NB4 (cell line): Measurements from ENCODE around the gene MT1M.

ENCODE experiments used
- DNase-seq: peaks from one replicate; pipeline ENCODE4 v3.0.0; 2010; ENCODE audit warnings: low read depth
- H3K4me3 ChIP-seq: one replicate; pipeline ENCODE4 v1.5.1; 2011; ENCODE audit warnings: mild to moderate bottlenecking, low read depth, low read length, moderate library complexity
- CTCF ChIP-seq: IDR thresholded peaks from one replicate; pipeline ENCODE4 v1.5.1; 2012; ENCODE audit warnings: low read depth, low read length
- MAX ChIP-seq: IDR thresholded peaks from 2 replicates; pipeline ENCODE4 v1.6.1; 2011; ENCODE audit warnings: low read depth, low read length
- MYC ChIP-seq: IDR thresholded peaks from 2 replicates; pipeline ENCODE4 v1.6.1; 2011; ENCODE audit warnings: low read depth, low read length
- POLR2A ChIP-seq: IDR thresholded peaks from 2 replicates; pipeline ENCODE4 v1.6.1; 2011; ENCODE audit warnings: mild to moderate bottlenecking; ENCODE audit not compliant: insufficient read length; ENCODE audit errors: extremely low read depth

The MT1M gene

DNA sequence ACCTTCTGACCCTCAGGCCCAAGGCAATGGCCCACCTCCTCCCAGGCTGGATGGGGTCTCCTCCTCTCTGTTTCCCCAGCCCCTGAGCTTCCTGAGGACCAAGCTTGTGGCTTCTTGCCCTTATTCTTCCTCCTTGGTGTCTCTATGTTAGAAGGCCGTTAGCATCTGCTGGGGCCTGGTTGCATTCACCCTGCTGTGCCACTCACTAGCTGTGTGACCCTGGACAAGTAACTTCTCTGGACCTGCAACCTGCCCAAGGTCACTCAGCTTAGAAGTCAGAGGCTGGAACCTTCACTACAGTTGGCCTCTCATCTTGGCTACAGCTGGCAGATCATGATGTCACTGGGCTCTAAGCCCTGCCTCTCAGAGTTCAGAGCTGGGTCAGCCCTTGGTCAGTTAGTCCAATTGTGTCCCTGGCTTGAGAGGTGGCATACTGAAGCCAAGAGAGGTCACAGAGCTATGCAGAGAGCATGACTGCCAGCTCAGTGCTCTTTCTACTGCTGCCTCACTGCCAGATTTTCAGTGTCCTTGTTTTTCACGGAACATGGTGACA lies 21.1 kb upstream of the MT1M start:
- no peak for DNase-seq
- H3K4me3 ChIP-seq, result no peak overlapping the region
- no peak for TF ChIP-seq POLR2A
- no peak for TF ChIP-seq MYC
- no peak for TF ChIP-seq CTCF
- no peak for TF ChIP-seq MAX

- no peak for DNase-seq
- no peak for TF ChIP-seq POLR2A
- no peak for TF ChIP-seq CTCF
- TF ChIP-seq MAX, result no peak
- no peak for TF ChIP-seq MYC
- no peak overlapping the region for H3K4me3 ChIP-seq
These were observed 18.8 kb upstream of the MT1M start for GRCh38 chr16:56613706-56614105.

DNA sequence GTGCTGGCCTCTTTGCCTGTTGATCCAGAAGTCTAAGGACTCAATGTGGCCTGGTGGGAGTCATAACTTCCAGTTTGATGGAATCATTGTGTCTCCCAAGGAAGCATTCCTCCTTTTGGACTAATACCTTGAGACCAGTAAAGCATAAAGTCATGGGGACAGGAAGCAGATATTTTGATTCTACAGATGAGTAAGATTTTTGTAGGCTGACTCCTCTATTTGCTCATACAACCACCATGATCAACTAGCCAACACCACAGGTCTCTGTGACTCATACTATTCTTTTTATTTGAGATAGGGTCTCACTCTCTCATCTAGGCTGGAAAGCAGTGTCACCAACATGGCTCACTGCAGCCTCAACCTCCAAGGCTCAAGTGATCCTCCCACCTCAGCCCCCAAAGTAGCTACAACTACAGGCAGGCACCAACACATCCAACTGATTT lies 17.9 kb upstream of the MT1M start:
- no peak overlapping the region for H3K4me3 ChIP-seq
- no peak for TF ChIP-seq CTCF
- no peak for TF ChIP-seq MYC
- no peak for TF ChIP-seq MAX
- no peak for TF ChIP-seq POLR2A

DNA sequence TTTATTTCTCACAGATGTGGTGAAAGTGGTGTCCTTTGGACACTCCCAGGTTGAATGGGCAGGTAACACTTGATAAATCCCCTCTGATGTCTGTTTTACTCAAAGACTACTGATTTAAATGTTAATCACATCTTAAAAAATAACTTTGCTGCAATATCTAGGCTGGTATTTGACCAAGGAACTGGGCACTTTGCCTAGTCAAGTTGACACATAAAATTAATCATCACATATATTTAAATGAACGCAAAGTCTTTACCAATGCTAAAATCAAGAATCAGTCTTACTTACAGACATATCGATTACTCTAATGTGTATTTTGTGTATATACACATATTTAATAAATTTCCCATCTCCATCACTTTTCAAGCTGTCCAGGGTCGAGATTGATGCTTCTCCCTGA lies 17.1 kb upstream of the MT1M start:
- TF ChIP-seq MAX (no peak), CTCF (no peak)
- no peak for DNase-seq
- no peak overlapping the region for H3K4me3 ChIP-seq

More for the DNA sequence above, 17.9 kb upstream of the MT1M start:
- DNase-seq, result no peak

DNA sequence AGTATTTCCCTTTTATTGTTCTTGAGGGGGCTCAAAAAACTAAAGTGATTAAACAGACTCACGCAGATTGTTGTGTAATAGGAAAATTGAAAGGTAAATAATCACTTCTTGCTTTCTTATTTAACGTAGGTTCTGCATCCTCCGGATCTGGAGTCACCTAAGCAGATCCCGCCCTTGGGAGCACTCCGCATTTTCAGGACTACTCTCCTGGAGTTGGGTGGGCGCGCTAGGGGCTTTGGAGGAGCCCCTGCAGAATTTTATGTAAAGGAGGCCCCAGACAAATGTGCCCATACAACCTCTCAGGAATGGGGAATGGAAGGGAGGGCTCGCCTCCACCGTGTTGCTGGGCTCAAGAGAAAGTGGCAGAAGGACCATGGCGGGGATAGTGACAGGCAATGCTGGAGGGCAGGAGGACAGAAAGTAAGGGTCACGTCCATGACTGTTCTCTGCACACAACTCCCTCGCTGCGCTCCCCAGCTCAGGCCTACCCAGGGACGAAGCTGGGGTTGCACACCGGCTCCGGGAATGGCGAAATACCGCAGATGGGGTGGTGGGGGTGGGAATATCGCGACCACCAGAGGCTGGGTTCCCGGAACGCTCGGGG lies 15.7 kb upstream of the MT1M start:
- no peak for TF ChIP-seq MAX
- no peak for TF ChIP-seq CTCF
- TF ChIP-seq POLR2A, result no peak
- no peak for TF ChIP-seq MYC
- DNase-seq, result no peak
- H3K4me3 ChIP-seq, result no peak overlapping the region
